GM12891 (cell line): ENCODE results near the gene DLD.

Experiments used
- POLR2A ChIP-seq: IDR thresholded peaks from 2 replicates; pipeline ENCODE4 v1.6.1; 2011; ENCODE audit warnings: low read depth, low read length, control low read depth
- SPI1 ChIP-seq: IDR thresholded peaks from 2 replicates; pipeline ENCODE4 v1.6.1; 2011; ENCODE audit warnings: low read depth, low read length, control low read depth

DNA sequence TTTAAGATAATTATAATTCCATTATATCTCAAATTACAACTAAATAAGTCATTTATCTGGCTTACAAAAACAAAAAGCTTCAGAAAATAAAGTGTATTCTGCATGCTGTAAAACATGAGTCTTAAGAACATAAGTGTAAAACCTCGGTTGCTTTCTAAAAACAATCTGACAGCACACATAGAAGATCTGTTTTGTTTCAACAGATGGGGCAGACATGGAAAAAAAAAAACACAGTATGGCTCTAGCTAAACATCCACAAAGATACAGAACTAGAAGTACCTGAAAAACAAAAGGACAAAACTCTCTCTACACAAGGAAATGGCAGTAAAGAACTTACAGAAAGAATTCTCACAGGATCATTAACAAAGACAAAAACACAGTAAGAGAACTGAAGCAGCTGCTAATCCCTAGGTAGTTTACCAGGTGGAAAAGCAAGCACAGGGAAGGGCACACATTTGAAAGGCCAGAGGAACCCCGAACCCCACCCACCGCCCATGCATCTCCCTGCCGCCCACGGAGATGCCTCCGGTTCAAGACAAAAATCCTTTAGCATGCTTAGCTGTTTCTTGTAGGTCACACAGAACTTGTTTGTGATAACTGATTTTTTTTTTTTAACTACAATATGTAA lies 42.5 kb downstream of the DLD start:
- TF ChIP-seq POLR2A (no peak), SPI1 (no peak)
